ENCODE measurements around the gene CPTP. TPM values are rescaled to one million over a fixed set of nuclear protein-coding genes. Genes with fewer than 3 reads are reported as not detected.
A peak's percentile ranks its signal among the peaks of the same experiment; 100 is the strongest.

CPTP gene
- total and polyA plus RNA-seq, 9 donors, result 12.5 to 19.6 (median 16.9) TPM

DNA sequence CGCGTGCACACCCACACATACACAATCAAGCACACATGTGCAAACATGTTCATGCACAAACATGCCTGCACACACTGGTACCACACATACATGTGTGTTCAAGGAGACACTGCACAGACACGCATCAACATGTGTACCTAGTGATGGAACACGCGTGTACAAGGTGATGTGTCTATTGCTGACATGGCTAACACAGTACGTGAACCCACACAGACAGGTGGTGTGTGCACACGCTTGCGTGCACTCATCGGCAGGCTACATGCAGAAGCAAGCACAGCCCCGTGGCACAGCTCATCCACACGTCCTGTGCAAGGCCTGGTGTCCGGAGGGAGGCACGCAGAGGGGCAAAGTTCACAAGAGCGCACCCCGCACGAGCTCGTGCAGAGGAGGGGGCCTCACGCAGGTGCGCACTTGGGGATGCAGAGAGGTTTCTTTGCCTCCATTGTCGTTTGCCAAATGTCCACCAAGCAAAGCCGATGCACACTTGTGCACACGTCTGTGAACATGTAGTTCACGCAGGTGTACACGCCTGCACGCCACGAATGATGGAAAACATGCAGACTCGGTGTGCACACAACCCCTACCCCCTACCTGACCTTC, 17.8 kb upstream of the CPTP start:
- H3K27ac ChIP-seq (ENCODE audit: low read length), result no peak overlapping the region

DNA sequence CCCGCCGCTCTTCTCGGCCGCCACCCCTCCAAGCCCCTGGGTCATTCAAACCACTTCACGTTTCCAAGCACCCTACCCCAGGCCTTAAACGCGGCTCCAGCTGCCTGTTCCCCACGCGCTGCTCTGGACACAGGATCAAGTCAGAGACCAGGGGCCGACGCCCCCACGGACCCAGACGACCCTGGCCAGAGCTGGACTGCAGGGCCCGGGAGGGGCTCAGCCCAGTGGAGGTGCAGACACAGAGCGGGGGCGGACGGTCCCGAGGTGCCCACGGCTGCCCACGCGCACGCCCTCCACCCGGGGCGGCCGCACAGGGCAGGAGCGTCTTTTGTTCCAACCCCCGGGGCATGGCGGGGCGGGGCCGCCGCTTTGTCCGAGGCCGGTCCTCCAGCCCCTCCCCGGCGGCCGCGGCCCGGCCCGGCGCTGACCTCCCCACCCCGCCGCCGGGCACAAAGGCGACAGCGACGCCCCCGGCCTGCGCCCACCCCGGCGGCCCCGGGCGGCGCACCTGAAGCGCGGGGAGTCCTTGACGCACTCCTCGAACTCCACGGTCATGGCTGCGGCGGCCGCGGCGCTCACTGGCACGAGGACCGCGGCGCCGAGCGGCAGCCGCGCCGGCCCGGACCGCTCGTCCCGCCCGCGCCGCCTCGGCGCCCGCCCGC, 17.2 kb upstream of the CPTP start:
- peaks cover 59% of the 10 kb centered on the region for H3K4me1 ChIP-seq (ENCODE audit: control insufficient read depth, insufficient read depth, low read length)

More for the DNA sequence above, 17.8 kb upstream of the CPTP start:
- Histone ChIP-seq H3K4me1 (ENCODE audit: control insufficient read depth, insufficient read depth, low read length) (peaks cover 59% of the 10 kb centered on the region), H3K36me3 (ENCODE audit: control insufficient read depth, insufficient read depth, low read length) (peaks cover 23% of the 10 kb centered on the region), H3K27me3 (ENCODE audit: control insufficient read depth, insufficient read depth, low read length) (no peaks in the 10 kb centered on the region), H3K4me3 (ENCODE audit: low read length) (peak overlapping the region; percentile 62), H3K9me3 (replicated peaks; ENCODE audit: control insufficient read depth, low read depth, low read length) (no peaks in the 10 kb centered on the region)
- 29% methylated on average over 25 of the region's 27 CpGs for WGBS (ENCODE audit: insufficient coverage)
- no peak for DNase-seq

GRCh38 chr1:1307923-1308755, 16.5 kb upstream of the CPTP start, which contains the start of the genes ACAP3 and PUSL1:
ACAP3 (minus strand) TSS chr1:1307930; CDS start chr1:1307815, 115 bp downstream.
PUSL1 (plus strand) TSS chr1:1308597; CDS start chr1:1308644, 47 bp downstream.
- no peaks in the 10 kb centered on the region for H3K27me3 ChIP-seq (ENCODE audit: control insufficient read depth, insufficient read depth, low read length)
- peak within 1 kb of the TSS; percentile 71 for H3K4me3 ChIP-seq (ENCODE audit: low read length)
- peaks cover 35% of the 10 kb centered on the region for H3K36me3 ChIP-seq (ENCODE audit: control insufficient read depth, insufficient read depth, low read length)
- DNase-seq, result peak; percentile 97
- peaks cover 56% of the 10 kb centered on the region for H3K4me1 ChIP-seq (ENCODE audit: control insufficient read depth, insufficient read depth, low read length)
- H3K27ac ChIP-seq (ENCODE audit: low read length), result peak within 1 kb of the TSS; percentile 90
- no peaks in the 10 kb centered on the region for H3K9me3 ChIP-seq (replicated peaks; ENCODE audit: control insufficient read depth, low read depth, low read length)
- WGBS (ENCODE audit: insufficient coverage), result under 1% methylated on average over 107 of the region's 131 CpGs

More for the DNA sequence above, 17.2 kb upstream of the CPTP start:
- H3K4me3 ChIP-seq (ENCODE audit: low read length), result peak overlapping the region; percentile 62
- H3K9me3 ChIP-seq (replicated peaks; ENCODE audit: control insufficient read depth, low read depth, low read length), result no peaks in the 10 kb centered on the region
- H3K27me3 ChIP-seq (ENCODE audit: control insufficient read depth, insufficient read depth, low read length), result no peaks in the 10 kb centered on the region
- H3K27ac ChIP-seq (ENCODE audit: low read length), result no peak overlapping the region
- under 1% methylated on average over 77 of the region's 83 CpGs for WGBS (ENCODE audit: insufficient coverage)
- peaks cover 28% of the 10 kb centered on the region for H3K36me3 ChIP-seq (ENCODE audit: control insufficient read depth, insufficient read depth, low read length)
- DNase-seq, result no peak

- Histone ChIP-seq H3K27me3 (ENCODE audit: control insufficient read depth, insufficient read depth, low read length) (no peaks in the 10 kb centered on the region), H3K36me3 (ENCODE audit: control insufficient read depth, insufficient read depth, low read length) (peaks cover 39% of the 10 kb centered on the region), H3K27ac (ENCODE audit: low read length) (peak overlapping the region; percentile 42), H3K9me3 (replicated peaks; ENCODE audit: control insufficient read depth, low read depth, low read length) (no peaks in the 10 kb centered on the region), H3K4me1 (ENCODE audit: control insufficient read depth, insufficient read depth, low read length) (peaks cover 50% of the 10 kb centered on the region), H3K4me3 (ENCODE audit: low read length) (peak overlapping the region; percentile 64)
- DNase-seq, result no peak
- WGBS (ENCODE audit: insufficient coverage), result under 1% methylated on average over 66 of the region's 66 CpGs
Observed at GRCh38 chr1:1308756-1309250, 15.8 kb upstream of the CPTP start.

- H3K27me3 ChIP-seq (ENCODE audit: control insufficient read depth, insufficient read depth, low read length), result no peaks in the 10 kb centered on the region
- peak overlapping the region; percentile 64 for H3K4me3 ChIP-seq (ENCODE audit: low read length)
- WGBS (ENCODE audit: insufficient coverage), result 20% methylated on average over 55 of the region's 57 CpGs
- peaks cover 44% of the 10 kb centered on the region for H3K36me3 ChIP-seq (ENCODE audit: control insufficient read depth, insufficient read depth, low read length)
- no peak for DNase-seq
- H3K27ac ChIP-seq (ENCODE audit: low read length), result no peak overlapping the region
- no peaks in the 10 kb centered on the region for H3K9me3 ChIP-seq (replicated peaks; ENCODE audit: control insufficient read depth, low read depth, low read length)
- H3K4me1 ChIP-seq (ENCODE audit: control insufficient read depth, insufficient read depth, low read length), result peaks cover 43% of the 10 kb centered on the region
Observed at GRCh38 chr1:1309251-1310108, 15.1 kb upstream of the CPTP start.

GRCh38 chr1:1310109-1310385, 14.6 kb upstream of the CPTP start:
- peaks cover 50% of the 10 kb centered on the region for H3K36me3 ChIP-seq (ENCODE audit: control insufficient read depth, insufficient read depth, low read length)
- no peak overlapping the region for H3K27ac ChIP-seq (ENCODE audit: low read length)
- DNase-seq, result no peak
- no peaks in the 10 kb centered on the region for H3K9me3 ChIP-seq (replicated peaks; ENCODE audit: control insufficient read depth, low read depth, low read length)
- WGBS (ENCODE audit: insufficient coverage), result 80% methylated on average over 3 of the region's 3 CpGs
- H3K4me3 ChIP-seq (ENCODE audit: low read length), result no peak overlapping the region
- H3K4me1 ChIP-seq (ENCODE audit: control insufficient read depth, insufficient read depth, low read length), result peaks cover 37% of the 10 kb centered on the region
- no peaks in the 10 kb centered on the region for H3K27me3 ChIP-seq (ENCODE audit: control insufficient read depth, insufficient read depth, low read length)

- no peaks in the 10 kb centered on the region for H3K9me3 ChIP-seq (replicated peaks; ENCODE audit: control insufficient read depth, low read depth, low read length)
- WGBS (ENCODE audit: insufficient coverage), result 79% methylated on average over 17 of the region's 21 CpGs
- no peak overlapping the region for H3K4me3 ChIP-seq (ENCODE audit: low read length)
- H3K4me1 ChIP-seq (ENCODE audit: control insufficient read depth, insufficient read depth, low read length), result peaks cover 32% of the 10 kb centered on the region
- H3K27ac ChIP-seq (ENCODE audit: low read length), result no peak overlapping the region
- H3K27me3 ChIP-seq (ENCODE audit: control insufficient read depth, insufficient read depth, low read length), result no peaks in the 10 kb centered on the region
- no peak for DNase-seq
- H3K36me3 ChIP-seq (ENCODE audit: control insufficient read depth, insufficient read depth, low read length), result peaks cover 54% of the 10 kb centered on the region
Observed at GRCh38 chr1:1310476-1311053, 14.0 kb upstream of the CPTP start.

DNA sequence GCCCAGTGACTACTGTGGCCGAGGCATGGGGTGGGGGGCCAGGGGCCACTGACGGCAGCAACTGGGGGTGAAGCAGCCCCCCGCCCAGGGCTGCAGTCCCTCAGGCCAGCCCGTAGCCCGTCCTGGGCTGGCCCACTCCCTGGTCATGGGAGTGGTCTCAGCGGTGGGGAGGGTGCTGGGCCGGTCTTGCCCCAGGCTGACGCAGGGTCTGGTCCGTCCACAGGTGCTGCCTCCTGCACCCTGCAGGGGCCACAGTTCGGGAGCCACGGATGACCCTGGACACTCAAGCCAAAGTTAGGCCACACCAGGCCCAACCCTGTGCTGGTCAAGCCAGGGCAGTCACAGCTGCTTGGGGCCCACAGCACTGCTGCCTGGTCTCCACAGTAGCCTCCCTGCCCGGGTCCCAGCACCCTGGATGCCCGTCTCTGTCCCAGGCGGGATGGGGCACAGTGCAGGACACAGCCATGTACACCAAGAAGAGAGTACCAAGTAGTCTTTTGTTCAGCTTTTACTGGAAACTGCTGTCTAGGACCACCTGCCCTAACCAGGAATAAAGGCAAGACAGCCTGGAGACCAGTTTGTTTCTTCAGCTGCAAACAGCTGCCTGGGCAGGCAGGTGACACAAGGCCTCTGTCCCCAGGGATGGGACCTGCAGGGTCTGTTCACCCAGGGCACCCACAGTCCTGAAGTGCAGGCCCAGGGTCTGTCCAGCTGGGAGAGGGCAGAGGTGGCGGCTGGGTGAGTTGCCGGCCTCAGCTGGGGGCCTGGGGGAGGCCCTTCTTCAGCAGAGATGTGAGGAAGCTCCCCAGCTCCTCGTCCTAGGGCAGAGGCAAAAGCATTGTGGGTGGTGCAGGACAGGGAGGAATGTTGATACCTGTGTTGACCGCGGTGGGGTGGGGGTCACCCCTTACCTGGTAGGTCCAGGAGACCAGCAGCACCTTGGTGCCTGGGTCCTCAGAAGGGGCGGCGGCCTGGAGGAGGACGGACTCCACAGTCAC, 13.2 kb upstream of the CPTP start:
- Histone ChIP-seq H3K27ac (ENCODE audit: low read length) (no peak overlapping the region), H3K4me3 (ENCODE audit: low read length) (no peak overlapping the region), H3K36me3 (ENCODE audit: control insufficient read depth, insufficient read depth, low read length) (peaks cover 54% of the 10 kb centered on the region), H3K9me3 (replicated peaks; ENCODE audit: control insufficient read depth, low read depth, low read length) (no peaks in the 10 kb centered on the region), H3K27me3 (ENCODE audit: control insufficient read depth, insufficient read depth, low read length) (no peaks in the 10 kb centered on the region), H3K4me1 (ENCODE audit: control insufficient read depth, insufficient read depth, low read length) (peaks cover 24% of the 10 kb centered on the region)
- 86% methylated on average over 21 of the region's 22 CpGs for WGBS (ENCODE audit: insufficient coverage)
- no peak for DNase-seq

Measured in muscle of leg (tissue), 11 donors.